GM12878 (cell line): ENCODE measurements around the gene CPB2. TPM values are rescaled to one million over a fixed set of nuclear protein-coding genes. Genes with fewer than 3 reads are reported as not detected.
A peak's percentile ranks its signal among the peaks of the same experiment; 100 is the strongest.

Experiments
- ATAC-seq: fragments of 200-7000 bp; cut with Tn5 transposase; 3 replicates; pipeline ENCODE4 v1.9.1; 2020; ENCODE audit warnings: mild to moderate bottlenecking, moderate library complexity
- BruUV-seq: library from RNA; stranded (reverse); fragments of 400-500 nt; replicated peaks from 2 replicates; lab custom pipeline; 2021; lab: Mats Ljungman, UMichigan
- CTCF ChIA-PET: fragments of 300-600 bp; sonication (Branson Sonifier 250); formaldehyde crosslinking; extraction: SDS; loops from one replicate; lab custom pipeline; 2021; ENCODE audit warnings: inconsistent platforms; lab: Yijun Ruan, JAX
- POLR2A ChIA-PET: fragments of 350-600 bp; formaldehyde crosslinking; extraction: SDS; loops from one replicate; lab custom pipeline; 2021; ENCODE audit warnings: inconsistent platforms; lab: Charles Lee
- RAD21 ChIA-PET: fragments of 300-600 bp; sonication (Branson Sonifier 250); formaldehyde crosslinking; loops from one replicate; lab custom pipeline; 2023; ENCODE audit warnings: antibody characterized with exemption; ENCODE audit not compliant: unreplicated experiment; lab: Charles Lee
- SMC1A ChIA-PET: fragments of 300-600 bp; sonication (Branson Sonifier 250); formaldehyde crosslinking; loops from one replicate; lab custom pipeline; 2023; ENCODE audit not compliant: unreplicated experiment, uncharacterized antibody; lab: Charles Lee
- DNase-seq: peaks from one replicate; pipeline ENCODE4 v3.0.0-alpha.2; 2011; ENCODE audit warnings: low read depth, low spot score
- FAIRE-seq: peaks from 3 replicates; lab custom pipeline; 2011; peaks lifted over from hg19 to GRCh38; lab: Jason Lieb, UNC
- H2AFZ ChIP-seq: 2 replicates; pipeline ENCODE4 v1.6.0; 2011; ENCODE audit warnings: low read depth, low read length, control low read depth; ENCODE audit not compliant: control insufficient read depth
- H3K27ac ChIP-seq: 2 replicates; pipeline ENCODE4 v1.5.1; 2011; ENCODE audit warnings: control low read depth; ENCODE audit not compliant: control insufficient read depth, insufficient read depth
- H3K27me3 ChIP-seq, 2 experiments: replicated peaks in 1 of 2; 2 replicates each; pipeline versions ENCODE4 v1.6.0 to v1.6.1; 2011; ENCODE audit warnings: low read length in 1 of 2; ENCODE audit not compliant: control insufficient read depth in 2 of 2, insufficient read depth in 2 of 2
- H3K36me3 ChIP-seq, 2 experiments: 2 replicates each; pipeline ENCODE4 v1.5.1; 2011; ENCODE audit warnings: low read length in 1 of 2; ENCODE audit not compliant: control insufficient read depth in 2 of 2, insufficient read depth in 2 of 2
- H3K4me1 ChIP-seq: 2 replicates; pipeline ENCODE4 v1.6.1; 2011; ENCODE audit warnings: mild to moderate bottlenecking, low read length, moderate library complexity, mixed read lengths; ENCODE audit not compliant: control insufficient read depth, insufficient read depth
- H3K4me2 ChIP-seq: 2 replicates; pipeline ENCODE4 v1.6.0; 2011; ENCODE audit warnings: control low read depth; ENCODE audit not compliant: control insufficient read depth, insufficient read depth
- H3K4me3 ChIP-seq: fragments of 200-600 bp; sonication (generic); 2 replicates; pipeline ENCODE4 v1.5.1; 2016
- H3K79me2 ChIP-seq: 2 replicates; pipeline ENCODE4 v1.6.0; 2011; ENCODE audit warnings: low read length; ENCODE audit not compliant: control insufficient read depth, insufficient read depth
- H3K9ac ChIP-seq: 2 replicates; pipeline ENCODE4 v1.8.0; 2011; ENCODE audit warnings: low read length, control low read depth, mixed read lengths; ENCODE audit not compliant: control insufficient read depth, insufficient read depth
- H3K9me3 ChIP-seq: replicated peaks from 3 replicates; pipeline ENCODE4 v1.5.1; 2011; ENCODE audit warnings: mild to moderate bottlenecking, low read length; ENCODE audit not compliant: control insufficient read depth, insufficient read depth
- H4K20me1 ChIP-seq: 2 replicates; pipeline ENCODE4 v1.6.0; 2011; ENCODE audit not compliant: control insufficient read depth, insufficient read depth
- JUNB ChIP-seq: IDR thresholded peaks from 2 replicates; pipeline ENCODE4 v1.6.1; 2016; ENCODE audit warnings: antibody characterized with exemption, mild to moderate bottlenecking
- POLR2A ChIP-seq: IDR thresholded peaks from 2 replicates; pipeline ENCODE4 v1.6.1; 2011; ENCODE audit warnings: low read depth, mild to moderate bottlenecking, low read length
- POLR2AphosphoS5 ChIP-seq: IDR thresholded peaks from 2 replicates; pipeline ENCODE4 v1.6.1; 2011; ENCODE audit warnings: mild to moderate bottlenecking, low read length, inconsistent platforms
- WGBS: methylation state at CpG from one replicate; pipeline ENCODE4 v1.1.6; 2016; ENCODE audit warnings: low lambda C conversion rate; ENCODE audit not compliant: insufficient replicate concordance, insufficient coverage; ENCODE audit errors: missing lambda C conversion rate; 5-methylcytosine and 5-hydroxymethylcytosine counted together
- in situ Hi-C: fragments of 300-500 bp; cut with MboI; formaldehyde crosslinking; loops from 9 replicates; pipeline ENCODE4 v1.14.3; 2018; ENCODE audit warnings: mixed read lengths
- intact Hi-C: fragments of 100-400 bp; cut with micrococcal nuclease; formaldehyde crosslinking; loops from one replicate; pipeline ENCODE4 v1.14.2; 2022; ENCODE audit not compliant: unreplicated experiment
- polyA plus RNA-seq, 11 experiments: library from polyadenylated mRNA; depleted of rRNA in 4 of 11; unstranded in 6 of 11; stranded (reverse) in 5 of 11; fragments of >200 nt; fragmentation: Nextera tagmentation in 4 of 11; fragmentation: Illumina TruSeq in 1 of 11; extraction: Ambion mirVana in 4 of 11; extraction: Trizol in 1 of 11; gene quantifications; 1 replicate in 1 of 11; 2 replicates in 10 of 11; pipeline versions ENCODE4 v1.2.1 to v1.2.3, GENCODE V29; 2011 to 2016; ENCODE audit warnings: inconsistent platforms in 2 of 11, missing spikeins in 2 of 11, low read depth in 1 of 11
- total RNA-seq, 4 experiments: library from RNA; depleted of rRNA in 3 of 4; stranded (reverse); fragments of >200 nt in 3 of 4; fragmentation: Illumina TruSeq in 1 of 4; extraction: Trizol in 1 of 4; gene quantifications; 2 replicates each; pipeline versions ENCODE4 v1.2.1 to v1.2.3, GENCODE V29; 2013 to 2021
- TF ChIP-seq, protein P1 (sequence below): fragments of 450-650 bp; IDR thresholded peaks from 2 replicates; pipeline ENCODE4 v1.6.1; 2018; ENCODE audit warnings: borderline replicate concordance, mild to moderate bottlenecking; ENCODE audit not compliant: partially characterized antibody

Gene CPB2
- total and polyA plus RNA-seq, 10 of the 15 experiments (the other 5 are each of a cell fraction or from before 2014, with no cell fraction given): 0.05 to 0.87 (median 0.13) TPM; not detected in 3

DNA sequence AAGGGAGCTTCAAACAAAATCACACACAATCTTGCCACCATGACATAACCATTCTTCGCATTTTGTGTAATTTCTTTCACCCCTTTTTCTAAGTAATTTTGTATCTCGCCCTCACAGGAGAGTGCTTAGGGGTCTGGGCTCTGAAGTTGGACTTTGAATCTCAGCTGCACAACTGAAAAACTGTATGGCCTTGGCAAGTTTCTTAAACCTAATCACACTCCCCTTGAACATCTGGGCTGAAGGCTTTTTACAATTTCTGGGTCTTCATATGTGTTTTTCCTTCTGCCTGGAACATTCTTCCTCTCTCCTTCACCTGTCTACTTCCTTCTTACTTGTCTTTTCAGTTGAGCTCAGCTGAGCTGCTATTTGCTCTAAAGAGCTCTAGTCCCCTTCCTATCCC is 24.3 kb upstream of the CPB2 start (continued):
- TF ChIP-seq, protein P1, sequence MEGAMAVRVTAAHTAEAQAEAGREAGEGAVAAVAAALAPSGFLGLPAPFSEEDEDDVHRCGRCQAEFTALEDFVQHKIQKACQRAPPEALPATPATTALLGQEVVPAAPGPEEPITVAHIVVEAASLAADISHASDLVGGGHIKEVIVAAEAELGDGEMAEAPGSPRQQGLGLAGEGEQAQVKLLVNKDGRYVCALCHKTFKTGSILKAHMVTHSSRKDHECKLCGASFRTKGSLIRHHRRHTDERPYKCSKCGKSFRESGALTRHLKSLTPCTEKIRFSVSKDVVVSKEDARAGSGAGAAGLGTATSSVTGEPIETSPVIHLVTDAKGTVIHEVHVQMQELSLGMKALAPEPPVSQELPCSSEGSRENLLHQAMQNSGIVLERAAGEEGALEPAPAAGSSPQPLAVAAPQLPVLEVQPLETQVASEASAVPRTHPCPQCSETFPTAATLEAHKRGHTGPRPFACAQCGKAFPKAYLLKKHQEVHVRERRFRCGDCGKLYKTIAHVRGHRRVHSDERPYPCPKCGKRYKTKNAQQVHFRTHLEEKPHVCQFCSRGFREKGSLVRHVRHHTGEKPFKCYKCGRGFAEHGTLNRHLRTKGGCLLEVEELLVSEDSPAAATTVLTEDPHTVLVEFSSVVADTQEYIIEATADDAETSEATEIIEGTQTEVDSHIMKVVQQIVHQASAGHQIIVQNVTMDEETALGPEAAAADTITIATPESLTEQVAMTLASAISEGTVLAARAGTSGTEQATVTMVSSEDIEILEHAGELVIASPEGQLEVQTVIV: no peak

DNA sequence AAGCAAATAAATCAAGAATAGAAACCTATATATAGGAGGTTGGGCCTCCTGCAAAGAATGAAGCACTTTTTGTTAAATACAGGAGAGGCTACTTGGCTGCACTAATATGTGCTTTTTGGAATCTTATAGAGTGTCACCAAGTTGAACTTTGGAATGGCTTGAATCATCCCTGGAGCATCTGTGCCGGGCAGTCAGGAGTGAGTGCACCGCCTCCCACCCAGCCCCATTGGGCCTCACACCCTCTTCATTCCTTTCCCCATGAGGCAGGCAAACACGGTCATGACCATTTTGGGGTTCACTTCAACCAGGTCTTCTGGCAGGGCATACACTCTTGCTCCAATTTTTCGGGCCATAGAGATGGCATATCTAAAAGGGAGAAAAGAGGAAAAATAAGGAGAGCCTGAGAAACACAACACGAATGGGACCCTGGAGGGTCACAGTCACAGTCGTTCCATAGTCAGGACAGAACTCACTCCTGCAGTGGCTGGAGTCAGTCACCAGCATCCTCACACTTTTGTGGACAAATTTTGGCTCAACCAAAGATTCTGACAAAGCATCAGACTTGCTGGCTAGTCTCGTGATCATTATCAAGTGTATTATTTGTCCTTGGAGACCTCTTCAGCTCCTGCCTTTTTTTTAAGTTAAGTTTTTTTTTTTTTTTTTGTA is 22.7 kb upstream of the CPB2 start:
- no TSS peak for BruUV-seq
- H4K20me1 ChIP-seq: no peaks in the 10 kb centered on the region

More for the DNA sequence above, 22.7 kb upstream of the CPB2 start:
- H3K9me3 ChIP-seq: no peaks in the 10 kb centered on the region
- ChIA-PET CTCF (interaction anchor here (0.9 to 4.9 kb wide), 16 partner anchors 9 to 321 kb away, joined by 3 to 25 read pairs (median 7); no protein-coding TSS in a partner anchor), SMC1A (interaction anchor here (1.1 to 1.7 kb wide), 3 partner anchors 14 to 36 kb away, joined by 3 to 9 read pairs (median 5); no protein-coding TSS in a partner anchor), POLR2A (interaction anchor here (0.7 kb wide), 1 partner anchor 9 kb away, joined by 5 read pairs; no protein-coding TSS in a partner anchor), RAD21 (interaction anchor here (1.2 to 3.2 kb wide), 4 partner anchors 9 to 320 kb away, joined by 3 to 15 read pairs (median 5); partner anchors contain the start of gene LCP1)
- H2AFZ ChIP-seq: no peak overlapping the region
- no peak overlapping the region for H3K9ac ChIP-seq
- no peaks in the 10 kb centered on the region for H3K4me1 ChIP-seq
- in situ Hi-C loops (no loop called here), intact Hi-C loops (loop anchor here (5.0 kb wide), 2 partner anchors 75 to 500 kb away; partner anchors contain the start of gene ZC3H13)
- H3K79me2 ChIP-seq: no peaks in the 10 kb centered on the region
- H3K4me2 ChIP-seq: no peak overlapping the region
- TF ChIP-seq POLR2AphosphoS5 (peak; percentile 20; the same call in 1 of the 2 replicates), JUNB (no peak), POLR2A (0 out of 2 replicates have a peak, but pooled peaks have one; percentile 42)
- DNase-seq (no peak), ATAC-seq (no peak), FAIRE-seq (no peak)
- H3K36me3 ChIP-seq: peaks cover 34 to 35% of the 10 kb centered on the region in 2 experiments
- no peak overlapping the region for H3K27ac ChIP-seq
- 77% methylated on average over 7 of the region's 7 CpGs for WGBS
- no peaks in the 10 kb centered on the region for H3K27me3 ChIP-seq
- no peak overlapping the region for H3K4me3 ChIP-seq
